ENCODE results near the gene CRB2.

Gene CRB2

GRCh38 chr9:123402981-123403509 is 47.0 kb downstream of the CRB2 start:
- DNase-seq: no peak

- DNase-seq: no peak
These were observed 50.0 kb downstream of the CRB2 start for GRCh38 chr9:123406016-123406415.

GRCh38 chr9:123406691-123407216 is 50.8 kb downstream of the CRB2 start:
- DNase-seq: no peak

GRCh38 chr9:123407217-123407851 is 51.3 kb downstream of the CRB2 start:
- no peak for DNase-seq

- no peak for DNase-seq
These were observed 52.6 kb downstream of the CRB2 start for GRCh38 chr9:123408313-123409262.

- DNase-seq: no peak
These were observed 54.4 kb downstream of the CRB2 start for GRCh38 chr9:123410281-123410910.

- no peak for DNase-seq
These were observed 55.2 kb downstream of the CRB2 start for GRCh38 chr9:123411191-123411590.

- DNase-seq: no peak
These were observed 55.6 kb downstream of the CRB2 start for GRCh38 chr9:123411636-123412035.

- DNase-seq: no peak
These were observed 56.3 kb downstream of the CRB2 start for GRCh38 chr9:123412171-123412820.

- DNase-seq: no peak
These were observed 58.2 kb downstream of the CRB2 start for GRCh38 chr9:123414204-123414603.

- DNase-seq: no peak
These were observed 59.2 kb downstream of the CRB2 start for GRCh38 chr9:123414936-123415930.

- DNase-seq: no peak
These were observed 60.2 kb downstream of the CRB2 start for GRCh38 chr9:123416176-123416575.

GRCh38 chr9:123417289-123418051 is 61.5 kb downstream of the CRB2 start:
- DNase-seq: no peak

GRCh38 chr9:123418052-123418430 is 62.0 kb downstream of the CRB2 start:
- no peak for DNase-seq

GRCh38 chr9:123418506-123418905 is 62.5 kb downstream of the CRB2 start:
- no peak for DNase-seq

GRCh38 chr9:123419091-123419490 is 63.1 kb downstream of the CRB2 start:
- no peak for DNase-seq

- DNase-seq: no peak
These were observed 64.0 kb downstream of the CRB2 start for GRCh38 chr9:123419721-123420591.

GRCh38 chr9:123420592-123421111 is 64.7 kb downstream of the CRB2 start:
- DNase-seq: no peak

- no peak for DNase-seq
These were observed 65.2 kb downstream of the CRB2 start for GRCh38 chr9:123421186-123421585.
